Glutamatergic neuron (in vitro differentiated cells): Measurements from ENCODE around the gene SUGCT. TPM values are rescaled to one million over a fixed set of nuclear protein-coding genes. Genes with fewer than 3 reads are reported as not detected.

Source experiments
- DNase-seq: peaks from one replicate; pipeline ENCODE4 v3.0.0; 2022
- H3K27ac Mint-ChIP-seq: one replicate; pipeline ENCODE4 v1.8.0; 2020; ENCODE audit warnings: mild to moderate bottlenecking, mixed read lengths, inconsistent platforms; ENCODE audit not compliant: unreplicated experiment
- H3K27me3 Mint-ChIP-seq: one replicate; pipeline ENCODE4 v1.8.0; 2020; ENCODE audit warnings: mild to moderate bottlenecking, moderate library complexity, mixed read lengths, inconsistent platforms; ENCODE audit not compliant: unreplicated experiment
- H3K36me3 Mint-ChIP-seq: one replicate; pipeline ENCODE4 v1.8.0; 2020; ENCODE audit warnings: mild to moderate bottlenecking, mixed read lengths, inconsistent platforms; ENCODE audit not compliant: unreplicated experiment
- H3K4me1 Mint-ChIP-seq: one replicate; pipeline ENCODE4 v1.8.0; 2020; ENCODE audit warnings: mild to moderate bottlenecking, low read depth, mixed read lengths, inconsistent platforms; ENCODE audit not compliant: unreplicated experiment
- H3K4me3 Mint-ChIP-seq: one replicate; pipeline ENCODE4 v1.8.0; 2020; ENCODE audit warnings: mild to moderate bottlenecking, mixed read lengths, inconsistent platforms; ENCODE audit not compliant: unreplicated experiment
- H3K9me3 Mint-ChIP-seq: one replicate; pipeline ENCODE4 v1.8.0; 2020; ENCODE audit warnings: mild to moderate bottlenecking, moderate library complexity, mixed read lengths, inconsistent platforms; ENCODE audit not compliant: unreplicated experiment
- total RNA-seq: library from RNA; stranded (reverse); fragmentation: NEBNext Ultra II Directional; extraction: Animal tissue kit (Norgen Biotek cat#: 25700); gene quantifications from one replicate; pipeline ENCODE4 v1.2.1, GENCODE V29; 2021; ENCODE audit not compliant: unreplicated experiment
- TF ChIP-seq, protein P1 (sequence below): fragments of 200-600 bp; sonication (generic); IDR thresholded peaks from one replicate; pipeline ENCODE4 v1.5.0; 2021; ENCODE audit not compliant: partially characterized antibody, unreplicated experiment

Gene SUGCT
- total RNA-seq, 1 donor from 2014 or later: 1.2 TPM

DNA sequence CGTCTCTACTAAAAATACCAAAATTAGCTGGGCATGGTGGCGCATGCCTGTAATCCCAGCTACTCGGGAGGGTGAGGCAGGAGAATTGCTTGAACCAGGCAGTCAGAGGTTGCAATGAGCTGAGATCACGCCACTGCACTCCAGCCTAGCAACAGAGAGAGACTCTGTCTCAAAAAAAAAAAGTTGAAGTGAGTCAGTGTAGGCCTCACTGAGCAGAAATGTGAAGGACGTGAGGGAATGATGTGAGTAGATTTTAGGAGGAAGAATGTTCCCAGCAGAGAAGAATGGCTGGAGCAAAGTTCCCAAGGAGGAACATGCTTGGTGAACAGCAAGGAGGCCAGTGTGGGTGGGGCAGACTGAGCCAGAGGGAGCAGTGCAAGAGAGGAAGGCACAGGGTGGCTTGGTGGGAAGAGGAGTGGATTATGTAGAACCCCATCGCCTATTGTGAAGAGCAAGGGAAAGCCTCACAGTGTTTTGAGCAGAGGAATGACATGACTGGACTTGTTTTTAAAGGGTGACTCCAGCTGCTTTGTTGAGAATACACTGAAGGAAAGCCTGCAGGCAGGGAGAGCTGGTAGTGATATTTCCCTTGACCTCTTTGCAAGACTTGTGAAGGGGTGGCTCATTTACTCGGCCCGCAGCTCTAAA lies 708.7 kb downstream of the SUGCT start:
- no peaks in the 10 kb centered on the region for H3K27me3 Mint-ChIP-seq
- H3K36me3 Mint-ChIP-seq: no peaks in the 10 kb centered on the region
- H3K4me3 Mint-ChIP-seq: no peak overlapping the region
- DNase-seq: no peak
- no peak overlapping the region for H3K27ac Mint-ChIP-seq
- TF ChIP-seq, protein P1, sequence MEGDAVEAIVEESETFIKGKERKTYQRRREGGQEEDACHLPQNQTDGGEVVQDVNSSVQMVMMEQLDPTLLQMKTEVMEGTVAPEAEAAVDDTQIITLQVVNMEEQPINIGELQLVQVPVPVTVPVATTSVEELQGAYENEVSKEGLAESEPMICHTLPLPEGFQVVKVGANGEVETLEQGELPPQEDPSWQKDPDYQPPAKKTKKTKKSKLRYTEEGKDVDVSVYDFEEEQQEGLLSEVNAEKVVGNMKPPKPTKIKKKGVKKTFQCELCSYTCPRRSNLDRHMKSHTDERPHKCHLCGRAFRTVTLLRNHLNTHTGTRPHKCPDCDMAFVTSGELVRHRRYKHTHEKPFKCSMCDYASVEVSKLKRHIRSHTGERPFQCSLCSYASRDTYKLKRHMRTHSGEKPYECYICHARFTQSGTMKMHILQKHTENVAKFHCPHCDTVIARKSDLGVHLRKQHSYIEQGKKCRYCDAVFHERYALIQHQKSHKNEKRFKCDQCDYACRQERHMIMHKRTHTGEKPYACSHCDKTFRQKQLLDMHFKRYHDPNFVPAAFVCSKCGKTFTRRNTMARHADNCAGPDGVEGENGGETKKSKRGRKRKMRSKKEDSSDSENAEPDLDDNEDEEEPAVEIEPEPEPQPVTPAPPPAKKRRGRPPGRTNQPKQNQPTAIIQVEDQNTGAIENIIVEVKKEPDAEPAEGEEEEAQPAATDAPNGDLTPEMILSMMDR: no peak
- no peaks in the 10 kb centered on the region for H3K4me1 Mint-ChIP-seq
- H3K9me3 Mint-ChIP-seq: peaks cover 4% of the 10 kb centered on the region

DNA sequence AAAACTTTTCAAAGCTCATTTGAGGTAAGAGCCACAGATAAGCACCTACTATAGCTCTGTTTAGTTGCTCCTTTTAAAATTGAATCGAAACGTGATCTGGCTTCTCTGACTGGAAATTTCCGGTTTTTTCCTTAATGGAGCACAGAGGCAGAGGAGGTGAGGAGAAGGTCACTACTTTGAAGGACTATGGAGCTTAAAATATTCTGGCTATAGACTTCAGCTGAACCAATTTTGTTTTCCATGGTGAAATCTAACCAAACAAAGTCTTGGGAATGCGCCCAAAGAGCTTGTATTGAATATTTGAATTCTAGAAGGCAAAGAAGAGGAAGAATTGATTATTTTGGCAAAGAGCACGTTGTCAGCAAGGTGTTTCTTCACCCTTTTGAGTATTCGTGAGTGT lies 711.1 kb downstream of the SUGCT start:
- Mint-ChIP-seq H3K9me3 (peaks cover 3% of the 10 kb centered on the region), H3K36me3 (no peaks in the 10 kb centered on the region), H3K27me3 (no peaks in the 10 kb centered on the region), H3K27ac (no peak overlapping the region), H3K4me1 (no peaks in the 10 kb centered on the region), H3K4me3 (no peak overlapping the region)
- TF ChIP-seq, protein P1: no peak
- no peak for DNase-seq

DNA sequence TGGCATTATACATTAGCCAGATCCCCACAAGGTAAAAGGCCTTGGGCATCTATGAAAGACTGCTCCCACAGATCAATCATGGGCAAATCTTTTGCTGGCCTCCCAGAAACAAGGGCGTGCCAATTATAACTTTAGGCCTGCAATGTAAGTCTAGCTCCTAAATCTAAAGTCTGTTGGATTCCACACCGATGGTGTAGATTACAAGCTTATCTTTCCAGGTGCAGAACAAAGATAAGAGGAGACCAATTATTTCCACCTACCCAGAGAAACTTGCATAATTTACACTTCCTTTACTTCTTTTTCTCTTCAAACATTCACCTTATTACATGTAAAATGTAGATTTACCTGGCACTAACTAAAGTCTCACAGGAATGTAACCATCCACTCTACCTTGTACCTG lies 713.1 kb downstream of the SUGCT start:
- Mint-ChIP-seq H3K36me3 (no peaks in the 10 kb centered on the region), H3K4me1 (no peaks in the 10 kb centered on the region), H3K27me3 (no peaks in the 10 kb centered on the region), H3K9me3 (peaks cover 1% of the 10 kb centered on the region), H3K27ac (no peak overlapping the region), H3K4me3 (no peak overlapping the region)
- DNase-seq: no peak
- TF ChIP-seq, protein P1: no peak

DNA sequence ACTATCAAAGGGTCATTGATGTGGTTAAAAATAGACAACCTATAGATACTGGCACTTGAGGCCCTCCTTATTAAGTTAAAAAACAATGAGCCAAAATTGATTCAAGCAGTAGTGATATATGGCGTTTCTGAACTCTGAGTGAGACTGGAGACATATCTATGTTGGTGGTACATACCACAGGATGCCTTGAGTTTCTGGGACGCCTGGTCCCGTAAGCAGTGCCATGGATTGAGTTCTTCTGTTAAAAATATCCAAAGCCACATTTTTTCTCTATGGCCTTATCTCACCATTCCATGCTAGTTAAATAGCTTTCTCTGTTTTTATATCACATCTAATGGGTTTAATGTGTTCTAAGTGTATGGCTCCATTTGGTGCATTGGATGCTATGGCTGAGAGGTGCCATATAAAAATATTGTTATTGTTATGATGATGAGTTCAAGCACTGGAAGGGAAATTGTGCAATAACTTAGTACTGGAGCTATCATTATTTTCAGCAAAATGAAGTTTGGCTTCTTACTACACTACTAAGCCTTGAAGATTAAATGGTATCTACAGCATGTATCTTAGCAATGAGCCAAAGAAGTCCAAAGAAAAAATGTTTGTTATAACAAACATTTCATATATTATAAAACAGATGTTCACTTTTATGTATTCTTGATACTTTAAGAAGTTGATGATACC lies 713.9 kb downstream of the SUGCT start:
- no peaks in the 10 kb centered on the region for H3K4me1 Mint-ChIP-seq
- DNase-seq: no peak
- H3K27me3 Mint-ChIP-seq: no peaks in the 10 kb centered on the region
- no peaks in the 10 kb centered on the region for H3K36me3 Mint-ChIP-seq
- H3K4me3 Mint-ChIP-seq: no peak overlapping the region
- TF ChIP-seq, protein P1: no peak
- H3K27ac Mint-ChIP-seq: no peak overlapping the region
- no peaks in the 10 kb centered on the region for H3K9me3 Mint-ChIP-seq

DNA sequence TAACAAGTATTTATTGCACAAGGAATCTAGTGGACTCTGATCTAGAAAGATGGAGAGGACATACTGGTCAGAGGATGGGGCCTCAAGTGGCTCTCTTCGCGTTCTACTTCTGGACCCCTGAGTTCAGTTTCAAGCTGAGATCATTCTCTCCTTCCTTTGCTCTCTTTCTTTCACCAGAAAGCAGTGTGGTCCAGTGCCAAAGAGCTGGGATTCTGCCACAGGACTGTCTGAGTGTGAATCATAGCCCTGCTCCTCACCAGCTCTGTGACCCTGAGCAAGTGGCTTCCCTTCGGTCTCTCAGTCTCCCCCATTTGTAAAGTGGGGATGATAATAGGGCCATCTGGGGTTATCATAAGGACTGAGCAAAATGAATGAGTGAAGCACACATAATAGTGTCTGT lies 715.2 kb downstream of the SUGCT start:
- no peak for DNase-seq
- Mint-ChIP-seq H3K9me3 (no peaks in the 10 kb centered on the region), H3K4me3 (no peak overlapping the region), H3K27me3 (no peaks in the 10 kb centered on the region), H3K27ac (no peak overlapping the region), H3K4me1 (no peaks in the 10 kb centered on the region), H3K36me3 (no peaks in the 10 kb centered on the region)
- TF ChIP-seq, protein P1: no peak
